ENCODE measurements around the gene STXBP2.
A peak's percentile ranks its signal among the peaks of the same experiment; 100 is the strongest.

DNA sequence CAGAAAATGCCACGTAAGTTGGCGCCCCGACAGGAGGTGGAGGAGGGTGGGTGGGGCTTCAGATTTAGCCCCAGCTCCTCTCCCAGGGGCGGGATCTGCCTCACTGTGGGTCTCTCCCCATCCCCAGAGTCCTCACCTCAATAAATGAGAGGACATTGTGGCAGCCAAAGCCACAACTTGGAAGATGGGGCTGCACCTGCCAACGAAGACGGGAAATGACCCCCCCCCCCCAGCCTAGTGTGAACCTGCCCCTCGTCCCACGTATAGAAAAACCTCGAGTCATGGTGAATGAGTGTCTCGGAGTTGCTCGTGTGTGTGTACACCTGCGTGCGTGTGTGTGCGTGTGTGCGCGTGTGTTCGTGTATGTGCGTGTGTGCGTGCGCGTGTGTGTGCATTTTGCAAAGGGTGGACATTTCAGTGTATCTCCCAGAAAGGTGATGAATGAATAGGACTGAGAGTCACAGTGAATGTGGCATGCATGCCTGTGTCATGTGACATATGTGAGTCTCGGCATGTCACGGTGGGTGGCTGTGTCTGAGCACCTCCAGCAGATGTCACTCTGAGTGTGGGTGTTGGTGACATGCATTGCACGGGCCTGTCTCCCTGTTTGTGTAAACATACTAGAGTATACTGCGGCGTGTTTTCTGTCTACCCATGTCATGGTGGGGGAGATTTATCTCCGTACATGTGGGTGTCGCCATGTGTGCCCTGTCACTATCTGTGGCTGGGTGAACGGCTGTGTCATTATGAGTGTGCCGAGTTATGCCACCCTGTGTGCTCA lies 42.3 kb downstream of the STXBP2 start:
- TF ChIP-seq FOSL1 (IDR thresholded peaks at IDR 0.05; ENCODE audit: low read depth) (no peak), SP1 (IDR thresholded peaks at IDR 0.05; ENCODE audit: low read depth) (no peak)
- TF ChIP-seq, protein P1, sequence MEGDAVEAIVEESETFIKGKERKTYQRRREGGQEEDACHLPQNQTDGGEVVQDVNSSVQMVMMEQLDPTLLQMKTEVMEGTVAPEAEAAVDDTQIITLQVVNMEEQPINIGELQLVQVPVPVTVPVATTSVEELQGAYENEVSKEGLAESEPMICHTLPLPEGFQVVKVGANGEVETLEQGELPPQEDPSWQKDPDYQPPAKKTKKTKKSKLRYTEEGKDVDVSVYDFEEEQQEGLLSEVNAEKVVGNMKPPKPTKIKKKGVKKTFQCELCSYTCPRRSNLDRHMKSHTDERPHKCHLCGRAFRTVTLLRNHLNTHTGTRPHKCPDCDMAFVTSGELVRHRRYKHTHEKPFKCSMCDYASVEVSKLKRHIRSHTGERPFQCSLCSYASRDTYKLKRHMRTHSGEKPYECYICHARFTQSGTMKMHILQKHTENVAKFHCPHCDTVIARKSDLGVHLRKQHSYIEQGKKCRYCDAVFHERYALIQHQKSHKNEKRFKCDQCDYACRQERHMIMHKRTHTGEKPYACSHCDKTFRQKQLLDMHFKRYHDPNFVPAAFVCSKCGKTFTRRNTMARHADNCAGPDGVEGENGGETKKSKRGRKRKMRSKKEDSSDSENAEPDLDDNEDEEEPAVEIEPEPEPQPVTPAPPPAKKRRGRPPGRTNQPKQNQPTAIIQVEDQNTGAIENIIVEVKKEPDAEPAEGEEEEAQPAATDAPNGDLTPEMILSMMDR (IDR thresholded peaks at IDR 0.05 in 2 of 3, conservative IDR thresholded peaks at IDR 0.05 in 1 of 3; ENCODE audit: borderline replicate concordance in 1 of 3, insufficient read depth in 1 of 3, low read depth in 2 of 3, low read length in 2 of 3): peak in 2 of 3 experiments; percentile 24 to 32; a peak in 3 of 6 replicates
